HL-60 (cell line): ENCODE results near the gene NVL.

Experiments used
- POLR2AphosphoS5 ChIP-seq: IDR thresholded peaks from 2 replicates; pipeline ENCODE4 v1.6.1; 2012; ENCODE audit warnings: low read depth
- SPI1 ChIP-seq: IDR thresholded peaks from 2 replicates; pipeline ENCODE4 v1.6.1; 2012; ENCODE audit warnings: low read depth, mild to moderate bottlenecking, borderline replicate concordance
- TF ChIP-seq, protein P1 (sequence below): IDR thresholded peaks from one replicate; pipeline ENCODE4 v1.5.1; 2011; ENCODE audit warnings: low read length, control low read depth, inconsistent platforms; ENCODE audit not compliant: insufficient read depth

- TF ChIP-seq, protein P1, sequence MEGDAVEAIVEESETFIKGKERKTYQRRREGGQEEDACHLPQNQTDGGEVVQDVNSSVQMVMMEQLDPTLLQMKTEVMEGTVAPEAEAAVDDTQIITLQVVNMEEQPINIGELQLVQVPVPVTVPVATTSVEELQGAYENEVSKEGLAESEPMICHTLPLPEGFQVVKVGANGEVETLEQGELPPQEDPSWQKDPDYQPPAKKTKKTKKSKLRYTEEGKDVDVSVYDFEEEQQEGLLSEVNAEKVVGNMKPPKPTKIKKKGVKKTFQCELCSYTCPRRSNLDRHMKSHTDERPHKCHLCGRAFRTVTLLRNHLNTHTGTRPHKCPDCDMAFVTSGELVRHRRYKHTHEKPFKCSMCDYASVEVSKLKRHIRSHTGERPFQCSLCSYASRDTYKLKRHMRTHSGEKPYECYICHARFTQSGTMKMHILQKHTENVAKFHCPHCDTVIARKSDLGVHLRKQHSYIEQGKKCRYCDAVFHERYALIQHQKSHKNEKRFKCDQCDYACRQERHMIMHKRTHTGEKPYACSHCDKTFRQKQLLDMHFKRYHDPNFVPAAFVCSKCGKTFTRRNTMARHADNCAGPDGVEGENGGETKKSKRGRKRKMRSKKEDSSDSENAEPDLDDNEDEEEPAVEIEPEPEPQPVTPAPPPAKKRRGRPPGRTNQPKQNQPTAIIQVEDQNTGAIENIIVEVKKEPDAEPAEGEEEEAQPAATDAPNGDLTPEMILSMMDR, result no peak
- TF ChIP-seq POLR2AphosphoS5 (no peak), SPI1 (no peak)
Measured at GRCh38 chr1:224199679-224200078, 130.3 kb downstream of the NVL start.
